GM12878 (cell line): Measurements from ENCODE around the gene ZNF132. TPM values are rescaled to one million over a fixed set of nuclear protein-coding genes. Genes with fewer than 3 reads are reported as not detected.

Source experiments
- ATAC-seq: fragments of 200-7000 bp; cut with Tn5 transposase; 3 replicates; pipeline ENCODE4 v1.9.1; 2020; ENCODE audit warnings: mild to moderate bottlenecking, moderate library complexity
- BruUV-seq: library from RNA; stranded (reverse); fragments of 400-500 nt; replicated peaks from 2 replicates; lab custom pipeline; 2021; lab: Mats Ljungman, UMichigan
- CTCF ChIA-PET: fragments of 300-600 bp; sonication (Branson Sonifier 250); formaldehyde crosslinking; extraction: SDS; loops from one replicate; lab custom pipeline; 2021; ENCODE audit warnings: inconsistent platforms; lab: Yijun Ruan, JAX
- POLR2A ChIA-PET: fragments of 350-600 bp; formaldehyde crosslinking; extraction: SDS; loops from one replicate; lab custom pipeline; 2021; ENCODE audit warnings: inconsistent platforms; lab: Charles Lee
- RAD21 ChIA-PET: fragments of 300-600 bp; sonication (Branson Sonifier 250); formaldehyde crosslinking; loops from one replicate; lab custom pipeline; 2023; ENCODE audit warnings: antibody characterized with exemption; ENCODE audit not compliant: unreplicated experiment; lab: Charles Lee
- SMC1A ChIA-PET: fragments of 300-600 bp; sonication (Branson Sonifier 250); formaldehyde crosslinking; loops from one replicate; lab custom pipeline; 2023; ENCODE audit not compliant: unreplicated experiment, uncharacterized antibody; lab: Charles Lee
- DNase-seq: peaks from one replicate; pipeline ENCODE4 v3.0.0-alpha.2; 2011; ENCODE audit warnings: low read depth, low spot score
- FAIRE-seq: peaks from 3 replicates; lab custom pipeline; 2011; peaks lifted over from hg19 to GRCh38; lab: Jason Lieb, UNC
- H2AFZ ChIP-seq: 2 replicates; pipeline ENCODE4 v1.6.0; 2011; ENCODE audit warnings: low read depth, low read length, control low read depth; ENCODE audit not compliant: control insufficient read depth
- H3K27ac ChIP-seq: 2 replicates; pipeline ENCODE4 v1.5.1; 2011; ENCODE audit warnings: control low read depth; ENCODE audit not compliant: control insufficient read depth, insufficient read depth
- H3K27me3 ChIP-seq, 2 experiments: replicated peaks in 1 of 2; 2 replicates each; pipeline versions ENCODE4 v1.6.0 to v1.6.1; 2011; ENCODE audit warnings: low read length in 1 of 2; ENCODE audit not compliant: control insufficient read depth in 2 of 2, insufficient read depth in 2 of 2
- H3K36me3 ChIP-seq, 2 experiments: 2 replicates each; pipeline ENCODE4 v1.5.1; 2011; ENCODE audit warnings: low read length in 1 of 2; ENCODE audit not compliant: control insufficient read depth in 2 of 2, insufficient read depth in 2 of 2
- H3K4me1 ChIP-seq: 2 replicates; pipeline ENCODE4 v1.6.1; 2011; ENCODE audit warnings: mild to moderate bottlenecking, low read length, moderate library complexity, mixed read lengths; ENCODE audit not compliant: control insufficient read depth, insufficient read depth
- H3K4me2 ChIP-seq: 2 replicates; pipeline ENCODE4 v1.6.0; 2011; ENCODE audit warnings: control low read depth; ENCODE audit not compliant: control insufficient read depth, insufficient read depth
- H3K4me3 ChIP-seq: fragments of 200-600 bp; sonication (generic); 2 replicates; pipeline ENCODE4 v1.5.1; 2016
- H3K79me2 ChIP-seq: 2 replicates; pipeline ENCODE4 v1.6.0; 2011; ENCODE audit warnings: low read length; ENCODE audit not compliant: control insufficient read depth, insufficient read depth
- H3K9ac ChIP-seq: 2 replicates; pipeline ENCODE4 v1.8.0; 2011; ENCODE audit warnings: low read length, control low read depth, mixed read lengths; ENCODE audit not compliant: control insufficient read depth, insufficient read depth
- H3K9me3 ChIP-seq: replicated peaks from 3 replicates; pipeline ENCODE4 v1.5.1; 2011; ENCODE audit warnings: mild to moderate bottlenecking, low read length; ENCODE audit not compliant: control insufficient read depth, insufficient read depth
- H4K20me1 ChIP-seq: 2 replicates; pipeline ENCODE4 v1.6.0; 2011; ENCODE audit not compliant: control insufficient read depth, insufficient read depth
- CHD4 ChIP-seq: fragments of 200-600 bp; sonication (generic); IDR thresholded peaks from 2 replicates; pipeline ENCODE4 v1.6.1; 2016; ENCODE audit warnings: mild to moderate bottlenecking
- HDGF ChIP-seq: fragments of 450-650 bp; IDR thresholded peaks from 2 replicates; pipeline ENCODE4 v1.6.1; 2016; ENCODE audit warnings: antibody characterized with exemption
- MTA2 ChIP-seq: fragments of 450-650 bp; IDR thresholded peaks from 2 replicates; pipeline ENCODE4 v1.6.1; 2016; ENCODE audit warnings: low read depth, mild to moderate bottlenecking, moderate library complexity
- NFYA ChIP-seq: IDR thresholded peaks from 2 replicates; pipeline ENCODE4 v1.6.1; 2011; ENCODE audit warnings: low read depth, mild to moderate bottlenecking, low read length, improper control_type of control experiment, borderline replicate concordance
- SUZ12 ChIP-seq: fragments of 200-600 bp; sonication (generic); IDR thresholded peaks from one replicate; pipeline ENCODE4 v1.6.1; 2018; ENCODE audit warnings: antibody characterized with exemption, mild to moderate bottlenecking; ENCODE audit not compliant: unreplicated experiment
- TBL1XR1 ChIP-seq: IDR thresholded peaks from 2 replicates; pipeline ENCODE4 v1.6.1; 2012; ENCODE audit warnings: low read depth, low read length, improper control_type of control experiment
- WGBS: methylation state at CpG from one replicate; pipeline ENCODE4 v1.1.6; 2016; ENCODE audit warnings: low lambda C conversion rate; ENCODE audit not compliant: insufficient replicate concordance, insufficient coverage; ENCODE audit errors: missing lambda C conversion rate; 5-methylcytosine and 5-hydroxymethylcytosine counted together
- in situ Hi-C: fragments of 300-500 bp; cut with MboI; formaldehyde crosslinking; loops from 9 replicates; pipeline ENCODE4 v1.14.3; 2018; ENCODE audit warnings: mixed read lengths
- intact Hi-C: fragments of 100-400 bp; cut with micrococcal nuclease; formaldehyde crosslinking; loops from one replicate; pipeline ENCODE4 v1.14.2; 2022; ENCODE audit not compliant: unreplicated experiment
- polyA plus RNA-seq, 11 experiments: library from polyadenylated mRNA; depleted of rRNA in 4 of 11; unstranded in 6 of 11; stranded (reverse) in 5 of 11; fragments of >200 nt; fragmentation: Nextera tagmentation in 4 of 11; fragmentation: Illumina TruSeq in 1 of 11; extraction: Ambion mirVana in 4 of 11; extraction: Trizol in 1 of 11; gene quantifications; 1 replicate in 1 of 11; 2 replicates in 10 of 11; pipeline versions ENCODE4 v1.2.1 to v1.2.3, GENCODE V29; 2011 to 2016; ENCODE audit warnings: inconsistent platforms in 2 of 11, missing spikeins in 2 of 11, low read depth in 1 of 11
- total RNA-seq, 4 experiments: library from RNA; depleted of rRNA in 3 of 4; stranded (reverse); fragments of >200 nt in 3 of 4; fragmentation: Illumina TruSeq in 1 of 4; extraction: Trizol in 1 of 4; gene quantifications; 2 replicates each; pipeline versions ENCODE4 v1.2.1 to v1.2.3, GENCODE V29; 2013 to 2021
- TF ChIP-seq, protein P1 (sequence below): IDR thresholded peaks from 2 replicates; pipeline ENCODE4 v1.6.1; 2011; ENCODE audit warnings: low read depth, mild to moderate bottlenecking, low read length, moderate library complexity, borderline replicate concordance; ENCODE audit errors: extremely low read depth

ZNF132 gene
- total and polyA plus RNA-seq, 10 of the 15 experiments (the other 5 are each of a cell fraction or from before 2014, with no cell fraction given) = 0.56 to 4.0 (median 2.3) TPM

DNA sequence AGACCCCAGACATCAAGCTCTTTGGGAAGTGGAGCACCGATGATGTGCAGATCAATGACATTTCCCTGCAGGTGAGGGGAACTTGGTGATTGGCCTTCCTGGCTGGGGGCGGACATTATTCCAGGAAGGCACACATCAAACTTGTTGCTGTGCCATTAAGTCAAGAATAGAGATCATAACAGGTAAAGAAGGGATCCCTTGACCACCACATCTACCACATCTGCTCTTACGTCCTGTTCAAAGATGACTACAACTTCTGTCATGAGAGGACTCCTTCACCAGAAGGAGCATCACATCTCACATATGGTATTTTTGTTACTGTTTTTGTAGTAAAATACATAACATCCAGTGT lies 51.8 kb downstream of the ZNF132 start:
- Histone ChIP-seq H3K4me2 (peak overlapping the region; percentile 88), H3K4me3 (peak overlapping the region; percentile 97), H3K9me3 (no peaks in the 10 kb centered on the region), H3K27ac (peak overlapping the region; percentile 97; the same call in 1 of the 2 replicates), H4K20me1 (peaks cover 6% of the 10 kb centered on the region), H2AFZ (no peak overlapping the region), H3K27me3 (no peaks in the 10 kb centered on the region), H3K36me3 (peaks cover 5 to 18% of the 10 kb centered on the region in 2 experiments), H3K9ac (peak overlapping the region; percentile 96), H3K79me2 (peaks cover 44% of the 10 kb centered on the region), H3K4me1 (peaks cover 10% of the 10 kb centered on the region)
- WGBS = 36% methylated on average over 3 of the region's 3 CpGs
- TF ChIP-seq HDGF (no peak), SUZ12 (no peak), MTA2 (no peak), TBL1XR1 (no peak), CHD4 (no peak), NFYA (no peak)
- TF ChIP-seq, protein P1, sequence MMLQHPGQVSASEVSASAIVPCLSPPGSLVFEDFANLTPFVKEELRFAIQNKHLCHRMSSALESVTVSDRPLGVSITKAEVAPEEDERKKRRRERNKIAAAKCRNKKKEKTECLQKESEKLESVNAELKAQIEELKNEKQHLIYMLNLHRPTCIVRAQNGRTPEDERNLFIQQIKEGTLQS = no peak
- POLR2A ChIA-PET = interaction anchor here (0.6 kb wide), 2 partner anchors 19 to 60 kb away, joined by 3 read pairs; no protein-coding TSS in a partner anchor
- no TSS peak for BruUV-seq
- FAIRE-seq (no peak), ATAC-seq (no peak), DNase-seq (no peak)
- intact Hi-C loops = no loop called here
- RAD21 ChIA-PET = no interaction called here
- in situ Hi-C loops = no loop called here
- CTCF ChIA-PET = no interaction called here
- SMC1A ChIA-PET = interaction anchor here (1.8 kb wide), 1 partner anchor 26 kb away, joined by 5 read pairs; the partner anchor contains the start of gene ZNF497
